NT2/D1 (cell line): ENCODE results near the gene CDH8.

Source experiments
- DNase-seq: peaks from one replicate; pipeline ENCODE4 v3.0.0-alpha.2; 2011; ENCODE audit warnings: low read depth, low spot score
- H3K27me3 ChIP-seq: 2 replicates; pipeline ENCODE4 v1.6.0; 2011; ENCODE audit warnings: mild to moderate bottlenecking; ENCODE audit not compliant: insufficient read length, insufficient read depth
- H3K36me3 ChIP-seq: 2 replicates; pipeline ENCODE4 v1.6.1; 2011; ENCODE audit warnings: mild to moderate bottlenecking, low read length, mixed read lengths; ENCODE audit not compliant: insufficient read depth, insufficient read length
- H3K4me1 ChIP-seq: 2 replicates; pipeline ENCODE4 v1.5.1; 2011; ENCODE audit not compliant: insufficient read depth, insufficient read length
- H3K4me3 ChIP-seq: 2 replicates; pipeline ENCODE4 v1.5.1; 2011; ENCODE audit warnings: low read depth; ENCODE audit not compliant: insufficient read length
- H3K9ac ChIP-seq: 2 replicates; pipeline ENCODE4 v1.6.0; 2011; ENCODE audit warnings: low read depth; ENCODE audit not compliant: insufficient read length
- H3K9me3 ChIP-seq: 2 replicates; pipeline ENCODE4 v1.5.1; 2011; ENCODE audit warnings: mild to moderate bottlenecking, low read length; ENCODE audit not compliant: insufficient read depth
- SUZ12 ChIP-seq: IDR thresholded peaks from 2 replicates; pipeline ENCODE4 v1.6.1; 2011; ENCODE audit not compliant: insufficient read length, insufficient read depth; ENCODE audit errors: extremely low read depth
- YY1 ChIP-seq: IDR thresholded peaks from 2 replicates; pipeline ENCODE4 v1.6.1; 2011; ENCODE audit not compliant: insufficient read length, insufficient read depth
- ZNF274 ChIP-seq: IDR thresholded peaks from 2 replicates; pipeline ENCODE4 v1.6.1; 2011; ENCODE audit warnings: mild to moderate bottlenecking, low read depth, low read length

CDH8 gene

GRCh38 chr16:61957075-61957855 is 79.0 kb downstream of the CDH8 start:
- no peaks in the 10 kb centered on the region for H3K4me1 ChIP-seq
- H3K9me3 ChIP-seq: no peaks in the 10 kb centered on the region
- DNase-seq: peak; percentile 64
- H3K9ac ChIP-seq: no peak overlapping the region
- no peaks in the 10 kb centered on the region for H3K27me3 ChIP-seq
- TF ChIP-seq SUZ12 (no peak), ZNF274 (no peak), YY1 (no peak)
- no peak overlapping the region for H3K4me3 ChIP-seq
- no peaks in the 10 kb centered on the region for H3K36me3 ChIP-seq

DNA sequence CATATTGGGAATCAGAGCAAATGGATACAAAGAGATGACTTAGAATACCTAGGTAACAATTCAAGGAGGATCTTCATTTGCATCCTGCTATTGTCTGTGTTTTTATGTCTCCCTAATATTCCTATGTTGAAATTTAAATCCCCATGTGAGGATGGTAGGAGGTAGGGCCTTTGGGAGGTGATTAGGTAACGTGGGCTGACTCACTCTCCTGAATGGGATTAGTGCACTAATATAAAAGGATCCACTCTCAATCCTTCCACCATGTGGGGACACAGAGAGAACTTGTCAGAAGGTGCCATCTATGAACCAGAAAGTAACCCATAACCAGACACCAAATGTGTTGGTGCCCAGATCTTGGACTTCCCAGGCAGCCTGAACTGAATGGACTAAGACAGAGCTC is 83.4 kb downstream of the CDH8 start:
- Histone ChIP-seq H3K36me3 (no peaks in the 10 kb centered on the region), H3K9ac (no peak overlapping the region), H3K27me3 (no peaks in the 10 kb centered on the region), H3K4me1 (no peaks in the 10 kb centered on the region), H3K9me3 (peaks cover 6% of the 10 kb centered on the region; the same call in 1 of the 2 replicates), H3K4me3 (no peak overlapping the region)
- no peak for DNase-seq
- TF ChIP-seq YY1 (no peak), ZNF274 (no peak), SUZ12 (no peak)

- Histone ChIP-seq H3K36me3 (no peaks in the 10 kb centered on the region), H3K9ac (no peak overlapping the region), H3K9me3 (peaks cover 6% of the 10 kb centered on the region; the same call in 1 of the 2 replicates), H3K4me3 (no peak overlapping the region), H3K4me1 (no peaks in the 10 kb centered on the region), H3K27me3 (no peaks in the 10 kb centered on the region)
- DNase-seq: no peak
- TF ChIP-seq YY1: no peak
- TF ChIP-seq ZNF274: no peak
- TF ChIP-seq SUZ12: no peak
Measured at GRCh38 chr16:61948414-61948813, 87.8 kb downstream of the CDH8 start.

- TF ChIP-seq ZNF274 (no peak), SUZ12 (no peak), YY1 (no peak)
- no peak for DNase-seq
Measured at GRCh38 chr16:61946019-61946418, 90.2 kb downstream of the CDH8 start.

GRCh38 chr16:61945511-61945910 is 90.7 kb downstream of the CDH8 start:
- H3K4me3 ChIP-seq: no peak overlapping the region
- no peaks in the 10 kb centered on the region for H3K4me1 ChIP-seq
- no peak overlapping the region for H3K9ac ChIP-seq
- no peaks in the 10 kb centered on the region for H3K27me3 ChIP-seq
- DNase-seq: no peak
- peaks cover 6% of the 10 kb centered on the region; the same call in 1 of the 2 replicates for H3K9me3 ChIP-seq
- TF ChIP-seq ZNF274: no peak
- no peak for TF ChIP-seq YY1
- TF ChIP-seq SUZ12: no peak
- no peaks in the 10 kb centered on the region for H3K36me3 ChIP-seq

More at GRCh38 chr16:61946019-61946418, 90.2 kb downstream of the CDH8 start:
- no peak overlapping the region for H3K9ac ChIP-seq
- peaks cover 6% of the 10 kb centered on the region; the same call in 1 of the 2 replicates for H3K9me3 ChIP-seq
- H3K36me3 ChIP-seq: no peaks in the 10 kb centered on the region
- no peak overlapping the region for H3K4me3 ChIP-seq
- H3K4me1 ChIP-seq: no peaks in the 10 kb centered on the region
- H3K27me3 ChIP-seq: no peaks in the 10 kb centered on the region

- Histone ChIP-seq H3K4me3 (no peak overlapping the region), H3K4me1 (no peaks in the 10 kb centered on the region)
- no peak for TF ChIP-seq YY1
- TF ChIP-seq SUZ12: no peak
- no peak for TF ChIP-seq ZNF274
Measured at GRCh38 chr16:61944004-61944403, 92.2 kb downstream of the CDH8 start.

DNA sequence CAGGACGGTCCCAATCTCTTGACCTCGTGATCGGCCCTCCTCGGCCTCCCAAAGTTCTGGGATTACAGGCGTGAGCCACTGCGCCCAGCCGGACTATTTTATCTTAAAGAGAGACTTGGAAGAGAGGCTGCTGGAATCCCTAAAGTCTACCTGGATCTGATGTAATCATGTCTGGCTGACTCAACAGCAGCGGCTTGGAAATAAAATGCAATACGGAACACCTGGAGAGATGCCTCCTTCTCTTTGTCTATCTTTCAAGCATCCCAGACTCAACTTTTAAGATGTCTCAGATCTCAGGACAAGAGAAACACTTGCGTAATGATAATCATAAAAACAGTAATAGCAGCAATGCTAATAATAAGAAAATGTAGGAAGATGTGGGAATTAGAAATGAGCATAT is 95.6 kb downstream of the CDH8 start:
- H3K9ac ChIP-seq: no peak overlapping the region
- H3K4me1 ChIP-seq: no peaks in the 10 kb centered on the region
- H3K4me3 ChIP-seq: no peak overlapping the region
- no peaks in the 10 kb centered on the region for H3K9me3 ChIP-seq
- DNase-seq: no peak
- TF ChIP-seq ZNF274 (no peak), YY1 (no peak), SUZ12 (no peak)
- no peaks in the 10 kb centered on the region for H3K36me3 ChIP-seq
- no peaks in the 10 kb centered on the region for H3K27me3 ChIP-seq

More at GRCh38 chr16:61944004-61944403, 92.2 kb downstream of the CDH8 start:
- Histone ChIP-seq H3K36me3 (no peaks in the 10 kb centered on the region), H3K9me3 (no peaks in the 10 kb centered on the region), H3K9ac (no peak overlapping the region), H3K27me3 (no peaks in the 10 kb centered on the region)
- no peak for DNase-seq
